K562 (cell line): Measurements from ENCODE around the gene FAM171A1. TPM values are rescaled to one million over a fixed set of nuclear protein-coding genes. Genes with fewer than 3 reads are reported as not detected.

Experiments used
- CREBBP ChIP-seq: IDR thresholded peaks from one replicate; pipeline ENCODE4 v1.6.1; 2012; ENCODE audit warnings: low read depth, mild to moderate bottlenecking, control low read depth, inconsistent platforms, low read length
- ERF ChIP-seq: fragments of 450-650 bp; formaldehyde crosslinking; IDR thresholded peaks from 2 replicates; pipeline ENCODE4 v1.4.0; 2020; ENCODE audit warnings: mild to moderate bottlenecking, mixed read lengths
- ILF3 ChIP-seq: fragments of 450-650 bp; IDR thresholded peaks from 2 replicates; pipeline ENCODE4 v1.6.1; 2018; ENCODE audit warnings: antibody characterized with exemption, mild to moderate bottlenecking, moderate library complexity, borderline replicate concordance
- IRF2 ChIP-seq: sonication (generic); formaldehyde crosslinking; IDR thresholded peaks from 2 replicates; pipeline ENCODE4 v1.8.1; 2022; ENCODE audit warnings: mild to moderate bottlenecking, missing genetic modification reagents
- MYNN ChIP-seq, 2 experiments: sonication (generic); formaldehyde crosslinking in 1 of 2; IDR thresholded peaks; 2 replicates each; pipeline versions ENCODE4 v1.5.0 to v1.6.1; 2016 to 2020; ENCODE audit warnings: antibody characterized with exemption in 1 of 2, missing genetic modification reagents in 1 of 2
- NR3C1 ChIP-seq: sonication (generic); formaldehyde crosslinking; IDR thresholded peaks from 2 replicates; pipeline ENCODE4 v1.8.1; 2022; ENCODE audit warnings: missing genetic modification reagents
- PHB2 ChIP-seq: fragments of 450-650 bp; IDR thresholded peaks from 2 replicates; pipeline ENCODE4 v1.6.1; 2017; ENCODE audit warnings: low read depth
- PRPF4 ChIP-seq: fragments of 200-400 bp; formaldehyde crosslinking; IDR thresholded peaks from one replicate; pipeline ENCODE4 v1.6.1; 2017; ENCODE audit warnings: low read length, low read depth, mild to moderate bottlenecking; ENCODE audit not compliant: insufficient read depth, poor library complexity, severe bottlenecking
- PTBP1 ChIP-seq: fragments of 200-400 bp; formaldehyde crosslinking; IDR thresholded peaks from 2 replicates; pipeline ENCODE4 v1.6.1; 2017; ENCODE audit warnings: low read depth, low read length
- SAFB ChIP-seq: fragments of 200-400 bp; formaldehyde crosslinking; IDR thresholded peaks from 2 replicates; pipeline ENCODE4 v1.6.1; 2017; ENCODE audit warnings: low read depth, low read length, borderline replicate concordance
- SAFB2 ChIP-seq: fragments of 200-400 bp; formaldehyde crosslinking; IDR thresholded peaks from 2 replicates; pipeline ENCODE4 v1.6.1; 2018; ENCODE audit warnings: borderline replicate concordance, low read length, low read depth, moderate library complexity; ENCODE audit not compliant: severe bottlenecking
- ZBTB8A ChIP-seq: fragments of 450-650 bp; IDR thresholded peaks from 2 replicates; pipeline ENCODE4 v1.6.1; 2018; ENCODE audit warnings: mild to moderate bottlenecking, moderate library complexity; ENCODE audit not compliant: partially characterized antibody
- ZNF133 ChIP-seq: fragments of 250-450 bp; sonication (Bioruptor Pico); IDR thresholded peaks from 2 replicates; pipeline ENCODE4 v1.4.0; 2020; ENCODE audit warnings: mild to moderate bottlenecking
- ZNF174 ChIP-seq: fragments of 250-450 bp; sonication (Bioruptor Pico); IDR thresholded peaks from 2 replicates; pipeline ENCODE4 v1.4.0; 2020; ENCODE audit warnings: mild to moderate bottlenecking
- polyA plus RNA-seq, 8 experiments: library from polyadenylated mRNA; depleted of rRNA in 4 of 8; stranded (reverse) in 5 of 8; unstranded in 3 of 8; fragments of >200 nt; fragmentation: Nextera tagmentation in 2 of 8; fragmentation: Illumina TruSeq in 1 of 8; extraction: Ambion mirVana in 2 of 8; extraction: Trizol in 1 of 8; gene quantifications; 2 replicates each; pipeline versions ENCODE4 v1.2.1 to v1.2.3, GENCODE V29; 2011 to 2014; ENCODE audit warnings: inconsistent platforms in 1 of 8, missing spikeins in 1 of 8
- total RNA-seq, 7 experiments: library from RNA; depleted of rRNA in 6 of 7; stranded (reverse); fragments of >200 nt in 6 of 7; fragmentation: Illumina TruSeq in 2 of 7; extraction: Trizol in 2 of 7; gene quantifications; 2 replicates each; pipeline versions ENCODE4 v1.2.1 to v1.2.3, GENCODE V29; 2011 to 2021; ENCODE audit warnings: low replicate concordance in 1 of 7
- TF ChIP-seq, protein P1 (sequence below): fragments of 200-600 bp; sonication (generic); IDR thresholded peaks from one replicate; pipeline ENCODE4 v1.6.1; 2012; ENCODE audit warnings: mild to moderate bottlenecking, low read depth, low read length, inconsistent platforms
- TF ChIP-seq, protein P2 (sequence below): fragments of 200-800 bp; sonication (Bioruptor generic); IDR thresholded peaks from 2 replicates; pipeline ENCODE4 v1.6.1; 2017; ENCODE audit warnings: missing genetic modification characterization, missing compliant biosample characterization

FAM171A1 gene
- total and polyA plus RNA-seq, 9 of the 15 experiments (the other 6 are each of a cell fraction or from before 2014, with no cell fraction given): 0.51 to 8.2 (median 4.8) TPM

DNA sequence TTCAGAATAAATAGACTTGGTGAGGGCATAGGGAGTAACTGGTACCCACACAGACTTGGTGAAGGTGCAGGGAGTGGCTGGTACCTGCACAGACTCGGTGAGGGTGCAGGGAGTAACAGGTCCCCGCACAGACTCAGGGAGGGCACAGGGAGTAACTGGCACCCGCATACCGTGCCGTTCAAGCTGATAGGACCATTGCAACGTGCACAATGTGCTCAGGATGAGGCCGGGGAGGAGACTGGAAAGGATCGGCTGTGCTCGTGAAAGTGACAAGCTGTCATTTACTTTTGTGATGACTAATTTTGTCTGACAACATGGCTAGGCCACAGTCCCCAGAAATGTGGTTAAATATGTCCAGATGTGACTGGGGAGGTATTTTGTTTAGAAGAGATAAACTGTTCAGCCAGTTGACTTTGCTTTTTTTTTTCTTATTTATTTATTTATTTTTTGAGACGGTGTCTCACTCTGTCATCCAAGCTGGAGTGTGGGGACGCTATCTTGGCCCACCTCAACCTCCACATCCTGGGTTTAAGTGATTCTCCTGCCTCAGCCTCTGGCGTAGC is 126.4 kb downstream of the FAM171A1 start (continued):
- TF ChIP-seq, protein P1, sequence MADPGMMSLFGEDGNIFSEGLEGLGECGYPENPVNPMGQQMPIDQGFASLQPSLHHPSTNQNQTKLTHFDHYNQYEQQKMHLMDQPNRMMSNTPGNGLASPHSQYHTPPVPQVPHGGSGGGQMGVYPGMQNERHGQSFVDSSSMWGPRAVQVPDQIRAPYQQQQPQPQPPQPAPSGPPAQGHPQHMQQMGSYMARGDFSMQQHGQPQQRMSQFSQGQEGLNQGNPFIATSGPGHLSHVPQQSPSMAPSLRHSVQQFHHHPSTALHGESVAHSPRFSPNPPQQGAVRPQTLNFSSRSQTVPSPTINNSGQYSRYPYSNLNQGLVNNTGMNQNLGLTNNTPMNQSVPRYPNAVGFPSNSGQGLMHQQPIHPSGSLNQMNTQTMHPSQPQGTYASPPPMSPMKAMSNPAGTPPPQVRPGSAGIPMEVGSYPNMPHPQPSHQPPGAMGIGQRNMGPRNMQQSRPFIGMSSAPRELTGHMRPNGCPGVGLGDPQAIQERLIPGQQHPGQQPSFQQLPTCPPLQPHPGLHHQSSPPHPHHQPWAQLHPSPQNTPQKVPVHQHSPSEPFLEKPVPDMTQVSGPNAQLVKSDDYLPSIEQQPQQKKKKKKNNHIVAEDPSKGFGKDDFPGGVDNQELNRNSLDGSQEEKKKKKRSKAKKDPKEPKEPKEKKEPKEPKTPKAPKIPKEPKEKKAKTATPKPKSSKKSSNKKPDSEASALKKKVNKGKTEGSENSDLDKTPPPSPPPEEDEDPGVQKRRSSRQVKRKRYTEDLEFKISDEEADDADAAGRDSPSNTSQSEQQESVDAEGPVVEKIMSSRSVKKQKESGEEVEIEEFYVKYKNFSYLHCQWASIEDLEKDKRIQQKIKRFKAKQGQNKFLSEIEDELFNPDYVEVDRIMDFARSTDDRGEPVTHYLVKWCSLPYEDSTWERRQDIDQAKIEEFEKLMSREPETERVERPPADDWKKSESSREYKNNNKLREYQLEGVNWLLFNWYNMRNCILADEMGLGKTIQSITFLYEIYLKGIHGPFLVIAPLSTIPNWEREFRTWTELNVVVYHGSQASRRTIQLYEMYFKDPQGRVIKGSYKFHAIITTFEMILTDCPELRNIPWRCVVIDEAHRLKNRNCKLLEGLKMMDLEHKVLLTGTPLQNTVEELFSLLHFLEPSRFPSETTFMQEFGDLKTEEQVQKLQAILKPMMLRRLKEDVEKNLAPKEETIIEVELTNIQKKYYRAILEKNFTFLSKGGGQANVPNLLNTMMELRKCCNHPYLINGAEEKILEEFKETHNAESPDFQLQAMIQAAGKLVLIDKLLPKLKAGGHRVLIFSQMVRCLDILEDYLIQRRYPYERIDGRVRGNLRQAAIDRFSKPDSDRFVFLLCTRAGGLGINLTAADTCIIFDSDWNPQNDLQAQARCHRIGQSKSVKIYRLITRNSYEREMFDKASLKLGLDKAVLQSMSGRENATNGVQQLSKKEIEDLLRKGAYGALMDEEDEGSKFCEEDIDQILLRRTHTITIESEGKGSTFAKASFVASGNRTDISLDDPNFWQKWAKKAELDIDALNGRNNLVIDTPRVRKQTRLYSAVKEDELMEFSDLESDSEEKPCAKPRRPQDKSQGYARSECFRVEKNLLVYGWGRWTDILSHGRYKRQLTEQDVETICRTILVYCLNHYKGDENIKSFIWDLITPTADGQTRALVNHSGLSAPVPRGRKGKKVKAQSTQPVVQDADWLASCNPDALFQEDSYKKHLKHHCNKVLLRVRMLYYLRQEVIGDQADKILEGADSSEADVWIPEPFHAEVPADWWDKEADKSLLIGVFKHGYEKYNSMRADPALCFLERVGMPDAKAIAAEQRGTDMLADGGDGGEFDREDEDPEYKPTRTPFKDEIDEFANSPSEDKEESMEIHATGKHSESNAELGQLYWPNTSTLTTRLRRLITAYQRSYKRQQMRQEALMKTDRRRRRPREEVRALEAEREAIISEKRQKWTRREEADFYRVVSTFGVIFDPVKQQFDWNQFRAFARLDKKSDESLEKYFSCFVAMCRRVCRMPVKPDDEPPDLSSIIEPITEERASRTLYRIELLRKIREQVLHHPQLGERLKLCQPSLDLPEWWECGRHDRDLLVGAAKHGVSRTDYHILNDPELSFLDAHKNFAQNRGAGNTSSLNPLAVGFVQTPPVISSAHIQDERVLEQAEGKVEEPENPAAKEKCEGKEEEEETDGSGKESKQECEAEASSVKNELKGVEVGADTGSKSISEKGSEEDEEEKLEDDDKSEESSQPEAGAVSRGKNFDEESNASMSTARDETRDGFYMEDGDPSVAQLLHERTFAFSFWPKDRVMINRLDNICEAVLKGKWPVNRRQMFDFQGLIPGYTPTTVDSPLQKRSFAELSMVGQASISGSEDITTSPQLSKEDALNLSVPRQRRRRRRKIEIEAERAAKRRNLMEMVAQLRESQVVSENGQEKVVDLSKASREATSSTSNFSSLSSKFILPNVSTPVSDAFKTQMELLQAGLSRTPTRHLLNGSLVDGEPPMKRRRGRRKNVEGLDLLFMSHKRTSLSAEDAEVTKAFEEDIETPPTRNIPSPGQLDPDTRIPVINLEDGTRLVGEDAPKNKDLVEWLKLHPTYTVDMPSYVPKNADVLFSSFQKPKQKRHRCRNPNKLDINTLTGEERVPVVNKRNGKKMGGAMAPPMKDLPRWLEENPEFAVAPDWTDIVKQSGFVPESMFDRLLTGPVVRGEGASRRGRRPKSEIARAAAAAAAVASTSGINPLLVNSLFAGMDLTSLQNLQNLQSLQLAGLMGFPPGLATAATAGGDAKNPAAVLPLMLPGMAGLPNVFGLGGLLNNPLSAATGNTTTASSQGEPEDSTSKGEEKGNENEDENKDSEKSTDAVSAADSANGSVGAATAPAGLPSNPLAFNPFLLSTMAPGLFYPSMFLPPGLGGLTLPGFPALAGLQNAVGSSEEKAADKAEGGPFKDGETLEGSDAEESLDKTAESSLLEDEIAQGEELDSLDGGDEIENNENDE: no peak
- TF ChIP-seq ZNF174 (CRISPR knock-in tag) (no peak), PTBP1 (no peak), ZBTB8A (no peak), PRPF4 (no peak), SAFB (no peak), CREBBP (no peak), SAFB2 (no peak), PHB2 (no peak), IRF2 (CRISPR knock-in tag) (no peak), ZNF133 (CRISPR knock-in tag) (no peak), ILF3 (no peak), ERF (CRISPR knock-in tag) (no peak), MYNN (IDR thresholded peaks at IDR 0.05) (0 out of 2 replicates have a peak, but pooled peaks have one; percentile 28), MYNN (CRISPR knock-in tag; IDR thresholded peaks at IDR 0.05) (no peak), NR3C1 (CRISPR knock-in tag) (no peak)
- TF ChIP-seq, protein P2, sequence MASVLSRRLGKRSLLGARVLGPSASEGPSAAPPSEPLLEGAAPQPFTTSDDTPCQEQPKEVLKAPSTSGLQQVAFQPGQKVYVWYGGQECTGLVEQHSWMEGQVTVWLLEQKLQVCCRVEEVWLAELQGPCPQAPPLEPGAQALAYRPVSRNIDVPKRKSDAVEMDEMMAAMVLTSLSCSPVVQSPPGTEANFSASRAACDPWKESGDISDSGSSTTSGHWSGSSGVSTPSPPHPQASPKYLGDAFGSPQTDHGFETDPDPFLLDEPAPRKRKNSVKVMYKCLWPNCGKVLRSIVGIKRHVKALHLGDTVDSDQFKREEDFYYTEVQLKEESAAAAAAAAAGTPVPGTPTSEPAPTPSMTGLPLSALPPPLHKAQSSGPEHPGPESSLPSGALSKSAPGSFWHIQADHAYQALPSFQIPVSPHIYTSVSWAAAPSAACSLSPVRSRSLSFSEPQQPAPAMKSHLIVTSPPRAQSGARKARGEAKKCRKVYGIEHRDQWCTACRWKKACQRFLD: no peak
